Endometrial microvascular endothelial cells (primary cell): ENCODE results near the gene RASSF8. TPM values are rescaled to one million over a fixed set of nuclear protein-coding genes. Genes with fewer than 3 reads are reported as not detected.

ENCODE experiments used
- in situ Hi-C: cut with HindIII; loops from 2 replicates; pipeline ENCODE4 v1.10.0; 2017; ENCODE audit warnings: low sequenced_read_pairs, low pct_unique_long_range_greater_than_20kb; ENCODE audit errors: inconsistent ontology term
- total RNA-seq: library from RNA; depleted of rRNA; stranded (reverse); fragments of >200 nt; gene quantifications from one replicate; pipeline ENCODE4 v1.2.3, GENCODE V29; 2015; ENCODE audit errors: inconsistent ontology term

RASSF8 gene
- 38.3 TPM for total RNA-seq

- in situ Hi-C loops: no loop called here
Observed at GRCh38 chr12:25958428-25959070, at the start of gene RASSF8. RASSF8 (plus strand) TSS chr12:25958682; CDS start chr12:26055344, 96,662 bp downstream.

- in situ Hi-C loops: no loop called here
Observed at GRCh38 chr12:25914551-25914950, 43.9 kb upstream of the RASSF8 start.

GRCh38 chr12:25924491-25925001, 33.9 kb upstream of the RASSF8 start:
- in situ Hi-C loops: no loop called here

GRCh38 chr12:25925064-25925463, 33.4 kb upstream of the RASSF8 start:
- in situ Hi-C loops: no loop called here

- in situ Hi-C loops: no loop called here
Observed at GRCh38 chr12:25926536-25926935, 31.9 kb upstream of the RASSF8 start.

- in situ Hi-C loops: no loop called here
Observed at GRCh38 chr12:25929142-25929541, 29.3 kb upstream of the RASSF8 start.

- in situ Hi-C loops: no loop called here
Observed at GRCh38 chr12:25932971-25933370, 25.5 kb upstream of the RASSF8 start.

GRCh38 chr12:25934456-25934855, 24.0 kb upstream of the RASSF8 start:
- in situ Hi-C loops: no loop called here

- in situ Hi-C loops: no loop called here
Observed at GRCh38 chr12:25935355-25936144, 22.9 kb upstream of the RASSF8 start.

GRCh38 chr12:25937096-25937495, 21.4 kb upstream of the RASSF8 start:
- in situ Hi-C loops: no loop called here

GRCh38 chr12:25938581-25938980, 19.9 kb upstream of the RASSF8 start:
- in situ Hi-C loops: no loop called here

GRCh38 chr12:25939606-25940005, 18.9 kb upstream of the RASSF8 start:
- in situ Hi-C loops: no loop called here

- in situ Hi-C loops: no loop called here
Observed at GRCh38 chr12:25940886-25941285, 17.6 kb upstream of the RASSF8 start.

- in situ Hi-C loops: no loop called here
Observed at GRCh38 chr12:25942709-25943108, 15.8 kb upstream of the RASSF8 start.

GRCh38 chr12:25943940-25944339, 14.5 kb upstream of the RASSF8 start:
- in situ Hi-C loops: no loop called here

- in situ Hi-C loops: no loop called here
Observed at GRCh38 chr12:25949343-25949742, 9.1 kb upstream of the RASSF8 start.

GRCh38 chr12:25950329-25951115, 8.0 kb upstream of the RASSF8 start:
- in situ Hi-C loops: no loop called here

GRCh38 chr12:25957793-25958427, 572 bp upstream of the RASSF8 start:
- in situ Hi-C loops: no loop called here
